ENCODE data around the gene CYFIP1.

DNA sequence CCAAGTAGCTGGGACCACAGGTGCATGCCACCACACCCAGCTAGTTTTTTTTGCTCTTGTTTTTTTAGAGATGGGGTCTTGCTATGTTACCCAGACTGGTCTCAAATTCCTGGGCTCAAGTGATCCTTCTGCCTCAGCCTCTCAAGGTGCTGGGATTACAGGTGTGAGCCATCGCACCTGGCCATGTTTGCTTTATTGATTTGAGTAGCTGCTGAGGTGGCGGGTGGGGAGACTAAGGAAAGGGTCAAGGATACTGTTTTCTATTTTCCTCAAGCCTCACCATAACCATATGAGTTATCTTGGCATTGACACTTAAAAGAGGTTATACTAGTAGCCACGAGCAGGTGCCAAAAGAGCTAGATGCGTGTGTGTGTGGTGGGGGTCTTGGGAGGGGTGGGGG is 39.0 kb downstream of the CYFIP1 start:
- TF ChIP-seq POLR2A (IDR thresholded peaks at IDR 0.05) (no peak), EP300 (IDR thresholded peaks at IDR 0.05) (no peak)
- TF ChIP-seq, protein P1, sequence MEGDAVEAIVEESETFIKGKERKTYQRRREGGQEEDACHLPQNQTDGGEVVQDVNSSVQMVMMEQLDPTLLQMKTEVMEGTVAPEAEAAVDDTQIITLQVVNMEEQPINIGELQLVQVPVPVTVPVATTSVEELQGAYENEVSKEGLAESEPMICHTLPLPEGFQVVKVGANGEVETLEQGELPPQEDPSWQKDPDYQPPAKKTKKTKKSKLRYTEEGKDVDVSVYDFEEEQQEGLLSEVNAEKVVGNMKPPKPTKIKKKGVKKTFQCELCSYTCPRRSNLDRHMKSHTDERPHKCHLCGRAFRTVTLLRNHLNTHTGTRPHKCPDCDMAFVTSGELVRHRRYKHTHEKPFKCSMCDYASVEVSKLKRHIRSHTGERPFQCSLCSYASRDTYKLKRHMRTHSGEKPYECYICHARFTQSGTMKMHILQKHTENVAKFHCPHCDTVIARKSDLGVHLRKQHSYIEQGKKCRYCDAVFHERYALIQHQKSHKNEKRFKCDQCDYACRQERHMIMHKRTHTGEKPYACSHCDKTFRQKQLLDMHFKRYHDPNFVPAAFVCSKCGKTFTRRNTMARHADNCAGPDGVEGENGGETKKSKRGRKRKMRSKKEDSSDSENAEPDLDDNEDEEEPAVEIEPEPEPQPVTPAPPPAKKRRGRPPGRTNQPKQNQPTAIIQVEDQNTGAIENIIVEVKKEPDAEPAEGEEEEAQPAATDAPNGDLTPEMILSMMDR (IDR thresholded peaks at IDR 0.05): no peak

All from sigmoid colon (tissue), 4 donors.